Adrenal gland (tissue), 12 donors: ENCODE results near the gene ACE. TPM values are rescaled to one million over a fixed set of nuclear protein-coding genes. Genes with fewer than 3 reads are reported as not detected.

Source experiments
- DNase-seq, 7 donors: peaks; one replicate each; pipeline ENCODE4 v3.0.0-alpha.2; 2019 to 2020
- H3K27ac ChIP-seq, 5 donors: fragments of 200-600 bp; sonication (generic) in 4 of 5; 1 replicate in 3 of 5; 2 replicates in 2 of 5; pipeline versions ENCODE4 v1.5.1 to v1.8.0; 2016 to 2020; ENCODE audit warnings: mild to moderate bottlenecking in 1 of 5
- H3K27me3 ChIP-seq: fragments of 200-600 bp; 2 replicates; pipeline ENCODE4 v1.8.0; 2021
- H3K36me3 ChIP-seq, 2 donors: fragments of 200-600 bp; replicated peaks in 1 of 2; 1 replicate in 1 of 2; 2 replicates in 1 of 2; pipeline versions ENCODE4 v1.5.1 to v1.8.0; 2018 to 2022
- H3K4me1 ChIP-seq, 2 donors: fragments of 200-600 bp; replicated peaks in 1 of 2; 1 replicate in 1 of 2; 2 replicates in 1 of 2; pipeline versions ENCODE4 v1.5.1 to v1.8.0; 2018 to 2021
- H3K4me3 ChIP-seq, 4 donors: fragments of 200-600 bp; sonication (generic) in 3 of 4; one replicate each; pipeline ENCODE4 v1.5.1; 2016 to 2018
- H3K9me3 ChIP-seq, 3 donors: fragments of 200-600 bp; sonication (generic) in 1 of 3; replicated peaks in 1 of 3; 1 replicate in 2 of 3; 2 replicates in 1 of 3; pipeline versions ENCODE4 v1.5.1 to v1.8.0; 2016 to 2021
- CTCF ChIP-seq, 6 experiments: fragments of 450-650 bp in 4 of 6; fragments of 200-600 bp in 2 of 6; sonication (generic) in 1 of 6; IDR thresholded peaks; 1 replicate in 5 of 6; 2 replicates in 1 of 6; pipeline versions ENCODE4 v1.5.1 to v1.8.0; 2016 to 2021; ENCODE audit warnings: antibody characterized with exemption in 6 of 6, mild to moderate bottlenecking in 2 of 6, moderate library complexity in 1 of 6
- POLR2A ChIP-seq, 2 donors: fragments of 450-650 bp; IDR thresholded peaks; one replicate each; pipeline ENCODE4 v1.6.1; 2017; ENCODE audit warnings: antibody characterized with exemption in 2 of 2, mild to moderate bottlenecking in 2 of 2, moderate library complexity in 1 of 2
- WGBS, 4 donors: extraction: QIAGEN DNeasy Blood & Tissue Kit in 2 of 4; methylation state at CpG; one replicate each; pipeline versions ENCODE4 v1.1.5 to v1.1.7; 2013 to 2017; 5-methylcytosine and 5-hydroxymethylcytosine counted together
- intact Hi-C, 2 donors: fragments of 100-400 bp; cut with DNase I; formaldehyde crosslinking; loops; one replicate each; pipeline versions ENCODE4 v1.14.1 to v1.15.0; 2022 to 2023
- polyA plus RNA-seq, 3 donors: library from polyadenylated mRNA; stranded (reverse); fragments of 200-250 nt in 2 of 3; fragments of 350-450 nt in 1 of 3; fragmentation: Illumina TruSeq in 1 of 3; extraction: RNeasy Lipid Tissue Mini Kit (QIAGEN cat#74804) in 1 of 3; gene quantifications; one replicate each; pipeline ENCODE4 v1.2.3, GENCODE V29; 2013 to 2014
- total RNA-seq, 9 donors: library from RNA; depleted of rRNA in 4 of 9; stranded (reverse); fragments of >200 nt in 4 of 9; fragments of 120-200 nt in 1 of 9; fragmentation: NEBNext Ultra II Directional in 1 of 9; extraction: Animal tissue kit (Norgen Biotek cat#: 25700) in 1 of 9; gene quantifications; one replicate each; pipeline versions ENCODE4 v1.1.0 to v1.2.4, GENCODE V29; 2013 to 2023
- donor health status: healthy with polysubstance abuse.
- donor health status: Bipolar disorder and iron deficiency.
- donor health status: DM: yes; HTN: yes; CAD: no.
- donor health status: DM: no; HTN: no; CAD: no.
- donor health status: DM: no; HTN: no; CAD: no.
- donor health status: DM: yes; HTN: yes; CAD: no.

ACE gene
- total and polyA plus RNA-seq, 12 donors = 0.55 to 49.7 (median 12.2) TPM

- Histone ChIP-seq H3K27me3 (no peaks in the 10 kb centered on the region), H3K4me3 (no peak overlapping the region), H3K27ac (no peak overlapping the region), H3K36me3 (no peaks in the 10 kb centered on the region), H3K4me1 (no peaks in the 10 kb centered on the region), H3K9me3 (no peaks in the 10 kb centered on the region)
- intact Hi-C loops = no loop called here
- DNase-seq = no peak
- 89 to 94% (median 92%) methylated on average over 3 to 12 of the region's 12 CpGs for WGBS, 4 donors
- TF ChIP-seq POLR2A (IDR thresholded peaks at IDR 0.05) = no peak
- no peak for TF ChIP-seq CTCF (IDR thresholded peaks at IDR 0.05)
Observed at GRCh38 chr17:63494300-63494928, 17.6 kb downstream of the ACE start.

DNA sequence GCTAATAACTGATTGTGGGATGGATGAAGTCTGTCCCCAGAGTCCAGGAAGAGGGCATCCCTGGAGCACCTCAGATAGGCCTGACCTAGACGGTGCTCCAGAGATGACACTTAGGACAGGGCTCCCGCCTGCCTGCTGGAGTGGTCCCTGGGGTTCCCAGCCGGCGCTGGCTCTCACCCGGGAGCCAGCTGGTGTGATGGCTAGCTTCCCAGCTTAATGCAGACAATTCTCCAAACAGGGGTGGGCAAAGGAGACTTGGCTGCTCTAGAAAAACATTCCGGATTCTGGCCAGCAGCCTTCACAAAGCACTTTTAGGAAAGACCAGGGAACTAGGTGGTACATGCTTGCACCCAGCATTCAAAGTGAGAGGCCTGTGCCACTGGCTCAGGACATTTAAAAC lies 18.6 kb downstream of the ACE start:
- Histone ChIP-seq H3K9me3 (no peaks in the 10 kb centered on the region), H3K27me3 (no peaks in the 10 kb centered on the region), H3K27ac (no peak overlapping the region), H3K4me3 (no peak overlapping the region), H3K4me1 (no peaks in the 10 kb centered on the region), H3K36me3 (no peaks in the 10 kb centered on the region)
- TF ChIP-seq CTCF (IDR thresholded peaks at IDR 0.05) = no peak
- TF ChIP-seq POLR2A (IDR thresholded peaks at IDR 0.05) = no peak
- no peak for DNase-seq
- intact Hi-C loops = no loop called here
- WGBS, 4 donors = 79 to 100% (median 86%) methylated on average over 2 to 6 of the region's 6 CpGs

GRCh38 chr17:63496177-63496576 lies 19.3 kb downstream of the ACE start:
- H3K9me3 ChIP-seq = no peaks in the 10 kb centered on the region
- 85 to 91% (median 88%) methylated on average over 4 to 12 of the region's 12 CpGs for WGBS, 4 donors
- H3K4me1 ChIP-seq = no peaks in the 10 kb centered on the region
- no peak for DNase-seq
- no peak for TF ChIP-seq CTCF (IDR thresholded peaks at IDR 0.05)
- no peak for TF ChIP-seq POLR2A (IDR thresholded peaks at IDR 0.05)
- no peaks in the 10 kb centered on the region for H3K27me3 ChIP-seq
- H3K4me3 ChIP-seq = no peak overlapping the region
- H3K27ac ChIP-seq = no peak overlapping the region
- intact Hi-C loops = no loop called here
- no peaks in the 10 kb centered on the region for H3K36me3 ChIP-seq

- H3K27me3 ChIP-seq = no peaks in the 10 kb centered on the region
- TF ChIP-seq POLR2A (IDR thresholded peaks at IDR 0.05) (no peak), CTCF (IDR thresholded peaks at IDR 0.05) (no peak)
- no peak overlapping the region for H3K27ac ChIP-seq
- H3K9me3 ChIP-seq = no peaks in the 10 kb centered on the region
- no peak for DNase-seq
- intact Hi-C loops = no loop called here
- no peaks in the 10 kb centered on the region for H3K36me3 ChIP-seq
- WGBS, 4 donors = 88 to 96% (median 93%) methylated on average over 5 to 36 of the region's 36 CpGs
- H3K4me3 ChIP-seq = no peak overlapping the region
- H3K4me1 ChIP-seq = no peaks in the 10 kb centered on the region
Observed at GRCh38 chr17:63496663-63497400, 20.0 kb downstream of the ACE start.
